Jurkat, Clone E6-1 (cell line): Measurements from ENCODE around the gene PLCH1.

Experiments
- DNase-seq: peaks from one replicate; pipeline ENCODE4 v3.0.0-alpha.2; 2011; ENCODE audit warnings: low read depth, low spot score
- H3K4me3 ChIP-seq: 2 replicates; pipeline ENCODE4 v1.5.1; 2011; ENCODE audit warnings: mild to moderate bottlenecking, low read length, control low read depth, moderate library complexity

PLCH1 gene

GRCh38 chr3:155587581-155587980, 157.3 kb downstream of the PLCH1 start:
- H3K4me3 ChIP-seq = no peak overlapping the region
- DNase-seq = no peak

GRCh38 chr3:155585384-155585783, 159.5 kb downstream of the PLCH1 start:
- no peak overlapping the region for H3K4me3 ChIP-seq
- no peak for DNase-seq

DNA sequence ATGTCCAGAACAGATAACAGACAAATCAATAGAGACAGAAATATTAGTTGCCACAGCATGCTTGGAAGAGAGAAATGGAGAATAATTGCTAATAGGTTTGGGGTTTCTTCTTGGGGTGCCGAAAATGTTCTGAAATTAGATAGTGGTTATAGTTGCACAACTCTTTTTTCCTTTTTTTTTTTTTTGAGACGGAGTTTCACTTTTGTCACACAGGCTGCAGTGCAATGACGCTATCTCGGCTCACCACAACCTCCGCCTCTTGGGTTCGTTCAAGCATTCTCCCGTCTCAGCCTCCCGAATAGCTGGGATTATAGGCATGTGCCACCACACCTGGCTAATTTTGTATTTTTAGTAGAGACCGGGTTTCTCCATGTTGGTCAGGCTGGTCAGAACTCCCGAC, 163.3 kb downstream of the PLCH1 start:
- peak overlapping the region; percentile 8; the same call in 1 of the 2 replicates for H3K4me3 ChIP-seq
- DNase-seq = peak; percentile 43

DNA sequence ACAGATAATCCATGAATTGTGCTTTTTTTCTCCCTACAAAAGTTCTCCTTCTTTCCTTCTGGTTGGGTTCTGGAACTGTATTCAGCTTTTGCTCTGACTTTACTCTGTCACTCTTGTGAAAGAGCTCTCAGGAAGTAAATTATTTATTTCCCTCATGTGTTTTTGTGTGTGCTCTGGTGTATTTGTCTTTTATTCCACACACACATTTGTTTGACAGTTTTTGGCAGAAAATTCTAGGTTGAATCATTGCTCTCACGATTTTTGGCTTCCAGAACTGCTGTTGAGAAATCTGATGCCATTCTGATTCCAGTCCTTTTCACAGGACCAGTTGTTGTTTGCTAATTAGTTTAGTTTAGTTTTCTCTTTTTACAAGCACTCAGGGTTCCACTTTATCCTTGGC, 172.8 kb downstream of the PLCH1 start:
- H3K4me3 ChIP-seq = no peak overlapping the region
- no peak for DNase-seq

DNA sequence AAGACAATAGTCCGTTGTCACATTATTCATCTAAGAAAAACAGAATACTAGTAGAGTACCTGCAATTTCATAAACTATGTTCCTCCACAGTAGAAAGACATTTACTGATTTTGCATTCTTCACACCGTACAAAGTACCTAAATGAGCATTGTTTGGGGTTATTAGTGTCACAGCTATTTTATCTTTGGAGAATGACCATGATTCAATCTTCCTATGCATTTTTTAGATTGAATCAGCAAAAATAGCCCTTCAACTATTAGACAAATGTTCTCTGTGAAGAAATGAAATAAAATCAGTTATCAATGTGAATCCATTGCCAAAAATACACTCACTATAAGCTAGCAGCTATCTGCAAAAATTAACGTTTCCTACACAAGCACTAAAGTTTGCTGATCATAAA, 176.6 kb downstream of the PLCH1 start:
- H3K4me3 ChIP-seq = no peak overlapping the region
- no peak for DNase-seq

DNA sequence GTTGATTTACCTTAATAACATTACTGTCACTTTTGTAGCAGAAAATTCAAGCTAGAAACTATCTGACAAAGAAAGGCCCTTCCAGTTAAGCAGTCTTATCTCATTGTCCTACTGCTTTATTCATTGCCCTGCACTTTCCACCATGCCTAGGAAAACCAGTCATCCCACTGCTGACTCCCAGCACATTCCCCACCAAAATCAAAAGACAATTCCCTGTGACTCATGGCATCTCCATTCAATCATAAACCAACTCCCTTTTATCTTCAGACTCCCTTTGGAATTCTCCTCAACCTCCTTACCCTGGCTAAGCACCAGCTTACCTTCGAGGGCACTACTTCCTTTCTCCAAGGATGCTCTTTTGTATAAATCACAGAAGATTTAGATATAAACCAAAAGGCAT, 184.3 kb downstream of the PLCH1 start:
- no peak overlapping the region for H3K4me3 ChIP-seq
- DNase-seq = no peak

DNA sequence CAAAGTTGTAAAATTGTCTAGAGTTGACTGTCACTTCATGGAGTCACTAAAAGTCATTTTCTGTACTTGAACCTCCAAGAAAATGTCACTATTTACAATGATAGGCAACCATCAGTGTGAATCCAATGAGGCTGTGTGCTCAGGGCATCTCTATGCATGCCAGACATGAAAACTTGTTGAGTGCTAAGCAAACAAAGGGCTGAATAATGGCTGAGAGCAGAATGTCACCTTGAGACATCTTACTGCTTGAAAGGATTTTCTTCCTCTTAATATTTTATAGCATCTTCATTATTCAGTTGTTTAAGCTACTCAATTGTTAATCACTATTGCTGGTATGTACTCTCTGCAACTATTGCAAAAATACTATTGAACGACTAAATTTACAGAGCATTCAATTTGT, 184.7 kb downstream of the PLCH1 start:
- no peak overlapping the region for H3K4me3 ChIP-seq
- DNase-seq = no peak

DNA sequence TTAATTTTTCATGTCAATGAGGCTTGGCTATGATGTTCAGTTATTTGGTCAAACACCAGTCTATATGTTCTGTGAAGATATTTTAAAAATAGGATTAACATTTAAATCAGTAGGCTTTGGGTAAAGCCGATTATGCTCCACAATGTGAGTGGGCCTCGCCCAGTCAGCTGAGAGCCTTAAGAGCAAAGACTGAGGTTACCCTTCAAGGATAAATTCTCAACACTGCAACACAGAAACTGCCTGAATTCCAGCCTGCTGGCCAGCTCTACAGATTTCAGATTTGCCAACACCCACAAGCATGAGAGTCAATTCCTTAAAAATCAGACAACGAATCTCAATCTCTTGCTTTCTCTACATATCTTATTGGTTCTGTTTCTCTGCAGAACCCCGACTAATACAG, 188.3 kb downstream of the PLCH1 start:
- no peak for DNase-seq
- H3K4me3 ChIP-seq = no peak overlapping the region

DNA sequence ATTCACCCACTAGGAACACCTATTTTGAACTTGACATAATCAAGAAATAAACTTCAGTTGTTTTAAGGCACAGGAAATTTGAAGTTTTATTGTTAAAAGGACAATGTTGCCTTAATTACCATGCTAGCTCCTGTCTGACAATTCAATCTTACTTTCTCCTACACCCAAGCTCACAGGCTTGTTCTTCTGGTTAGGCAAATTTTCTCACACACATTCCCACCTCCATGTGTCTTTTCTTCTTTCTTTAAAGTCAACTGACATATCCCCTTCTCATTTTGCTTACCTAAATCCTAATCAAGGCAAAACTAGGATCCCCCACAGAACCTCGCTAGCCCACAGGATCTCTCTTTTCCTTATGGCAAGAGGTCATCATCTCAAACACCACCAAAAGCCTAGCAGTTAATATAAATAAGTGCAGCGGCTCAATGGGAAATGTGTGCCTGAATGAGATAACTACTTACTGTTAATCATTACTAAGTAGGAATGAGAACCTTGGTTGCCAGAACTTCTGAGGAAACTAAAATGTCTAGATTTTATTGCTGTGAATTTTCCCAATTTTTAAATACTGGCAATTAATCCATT, 189.3 kb downstream of the PLCH1 start:
- peak overlapping the region; percentile 10 for H3K4me3 ChIP-seq
- DNase-seq = no peak

- H3K4me3 ChIP-seq = peak overlapping the region; percentile 14
- peak; percentile 98 for DNase-seq
Measured at GRCh38 chr3:155554777-155555451, 190.0 kb downstream of the PLCH1 start.

DNA sequence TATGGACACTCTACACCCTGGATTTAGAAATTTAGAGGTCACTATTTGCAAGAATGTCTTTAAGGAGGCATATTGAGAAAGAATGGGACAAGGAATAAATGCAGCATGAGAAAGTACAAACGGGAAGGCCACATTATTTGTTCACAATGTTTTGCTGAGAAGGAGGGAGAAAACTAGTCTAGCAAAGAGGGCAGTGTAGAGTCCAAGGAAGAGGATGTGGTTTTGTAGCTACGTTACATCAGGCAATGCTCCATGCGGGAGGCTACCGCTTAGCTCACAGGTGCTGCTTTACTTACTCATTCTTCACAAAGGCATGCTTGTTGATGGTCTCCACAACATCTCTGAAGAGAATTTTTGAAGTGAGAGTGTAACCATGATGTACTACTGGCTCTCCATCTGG, 191.1 kb downstream of the PLCH1 start:
- DNase-seq = peak; percentile 91
- peak overlapping the region; percentile 11 for H3K4me3 ChIP-seq

- DNase-seq = no peak
- no peak overlapping the region for H3K4me3 ChIP-seq
Measured at GRCh38 chr3:155553326-155553725, 191.5 kb downstream of the PLCH1 start.

GRCh38 chr3:155550391-155550790, 194.5 kb downstream of the PLCH1 start:
- no peak overlapping the region for H3K4me3 ChIP-seq
- DNase-seq = no peak

DNA sequence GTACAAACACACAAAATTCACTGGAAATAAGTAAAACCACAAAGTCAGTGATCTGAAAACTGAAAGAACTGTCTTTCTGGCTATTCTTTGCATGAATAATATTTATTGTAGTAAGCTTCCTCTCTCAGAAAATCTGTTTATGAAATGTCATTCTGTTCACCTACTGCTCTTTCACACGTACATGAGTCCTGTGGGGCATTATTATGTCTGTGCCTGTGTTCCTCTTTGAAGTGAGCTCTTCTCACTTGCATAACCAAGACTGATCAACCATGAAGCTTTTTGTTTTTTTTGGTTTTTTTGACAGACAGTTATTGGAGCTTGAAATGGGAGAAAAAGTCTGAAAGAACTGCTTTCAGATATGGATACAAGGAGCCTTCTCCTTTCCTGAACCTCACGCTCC, 195.8 kb downstream of the PLCH1 start:
- H3K4me3 ChIP-seq = no peak overlapping the region
- no peak for DNase-seq

GRCh38 chr3:155548195-155548594, 196.7 kb downstream of the PLCH1 start:
- no peak overlapping the region for H3K4me3 ChIP-seq
- DNase-seq = no peak

- DNase-seq = no peak
Measured at GRCh38 chr3:155535098-155535497, 209.8 kb downstream of the PLCH1 start.

DNA sequence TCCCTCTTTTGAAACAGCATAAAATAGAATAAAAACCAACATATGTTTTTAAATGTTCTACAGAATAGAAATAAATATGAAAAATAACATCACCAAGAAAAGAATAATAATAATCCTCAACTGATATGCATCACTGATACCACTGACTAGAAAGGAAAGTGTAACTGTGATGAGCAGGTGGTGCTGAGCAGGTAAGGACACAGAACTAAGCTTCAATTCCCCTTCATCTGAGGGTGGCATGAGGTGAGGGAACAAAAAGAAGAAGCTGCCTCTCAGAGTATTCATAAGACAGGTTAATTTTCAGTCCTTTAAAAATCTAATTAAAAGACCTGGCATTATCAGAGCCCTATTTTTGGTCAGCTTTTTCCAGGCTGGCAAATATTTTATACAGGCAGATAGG, 216.3 kb downstream of the PLCH1 start:
- H3K4me3 ChIP-seq = no peak overlapping the region
- DNase-seq = no peak

More at GRCh38 chr3:155535098-155535497, 209.8 kb downstream of the PLCH1 start:
- H3K4me3 ChIP-seq = no peak overlapping the region

GRCh38 chr3:155525324-155525833, 219.5 kb downstream of the PLCH1 start:
- no peak overlapping the region for H3K4me3 ChIP-seq
- DNase-seq = no peak

- H3K4me3 ChIP-seq = no peak overlapping the region
- no peak for DNase-seq
Measured at GRCh38 chr3:155520463-155520862, 224.4 kb downstream of the PLCH1 start.

DNA sequence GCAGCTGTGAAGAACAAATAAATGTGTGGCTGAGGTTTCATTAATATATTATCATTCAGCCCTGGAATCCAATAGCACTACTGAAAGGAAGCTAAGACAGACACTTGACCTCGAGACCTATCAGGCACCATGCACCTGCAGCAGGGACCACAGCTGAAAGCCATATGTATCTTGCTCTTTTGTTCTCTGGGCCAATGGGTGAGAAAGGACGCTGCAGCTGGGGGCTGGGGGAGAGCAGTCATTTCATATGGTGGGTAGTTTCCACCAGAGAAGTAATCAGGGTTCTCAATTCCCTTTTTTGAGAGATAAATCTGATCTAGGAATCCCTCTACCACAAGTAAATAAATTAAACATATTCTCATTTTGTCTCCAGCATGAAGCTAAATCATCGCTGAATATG, 225.8 kb downstream of the PLCH1 start:
- H3K4me3 ChIP-seq = no peak overlapping the region
- DNase-seq = peak; percentile 25

- no peak overlapping the region for H3K4me3 ChIP-seq
- no peak for DNase-seq
Measured at GRCh38 chr3:155517903-155518302, 227.0 kb downstream of the PLCH1 start.
